HL-60 (cell line): ENCODE measurements around the gene PAPOLG.

Source experiments
- DNase-seq, 2 experiments: peaks; one replicate each; pipeline ENCODE4 v3.0.0-alpha.2; 2010 to 2020; ENCODE audit warnings: low read depth in 1 of 2, low spot score in 1 of 2
- H3K27ac ChIP-seq: fragments of 250-450 bp; sonication (Bioruptor Pico); replicated peaks from 2 replicates; pipeline ENCODE4 v1.5.1; 2020; ENCODE audit warnings: mild to moderate bottlenecking, moderate library complexity
- H3K27me3 ChIP-seq: fragments of 250-450 bp; sonication (Bioruptor Pico); 2 replicates; pipeline ENCODE4 v1.5.1; 2021; ENCODE audit warnings: mild to moderate bottlenecking, moderate library complexity; ENCODE audit not compliant: insufficient read depth, poor library complexity, severe bottlenecking
- H3K4me3 ChIP-seq: replicated peaks from 2 replicates; pipeline ENCODE4 v1.5.1; 2011; ENCODE audit warnings: mild to moderate bottlenecking, control low read depth, low read length; ENCODE audit not compliant: insufficient read depth
- CTCF ChIP-seq: IDR thresholded peaks from one replicate; pipeline ENCODE4 v1.5.1; 2011; ENCODE audit warnings: low read length, control low read depth, inconsistent platforms; ENCODE audit not compliant: insufficient read depth
- GABPA ChIP-seq: IDR thresholded peaks from 2 replicates; pipeline ENCODE4 v1.6.1; 2012; ENCODE audit warnings: low read depth
- POLR2AphosphoS5 ChIP-seq: IDR thresholded peaks from 2 replicates; pipeline ENCODE4 v1.6.1; 2012; ENCODE audit warnings: low read depth
- REST ChIP-seq: IDR thresholded peaks from 2 replicates; pipeline ENCODE4 v1.6.1; 2012; ENCODE audit warnings: low read depth; ENCODE audit not compliant: insufficient replicate concordance
- SPI1 ChIP-seq: IDR thresholded peaks from 2 replicates; pipeline ENCODE4 v1.6.1; 2012; ENCODE audit warnings: low read depth, mild to moderate bottlenecking, borderline replicate concordance

The PAPOLG gene

GRCh38 chr2:60827369-60827768, 71.3 kb downstream of the PAPOLG start:
- DNase-seq, result no peak
- TF ChIP-seq POLR2AphosphoS5, result no peak
- TF ChIP-seq CTCF, result no peak
- no peak for TF ChIP-seq GABPA
- TF ChIP-seq SPI1, result no peak
- TF ChIP-seq REST, result no peak
- Histone ChIP-seq H3K27ac (no peak overlapping the region), H3K27me3 (no peaks in the 10 kb centered on the region), H3K4me3 (no peak overlapping the region)

GRCh38 chr2:60830991-60831390, 74.9 kb downstream of the PAPOLG start:
- no peak overlapping the region for H3K4me3 ChIP-seq
- no peak for DNase-seq
- H3K27ac ChIP-seq, result no peak overlapping the region
- TF ChIP-seq SPI1 (no peak), POLR2AphosphoS5 (no peak), GABPA (no peak), REST (no peak), CTCF (no peak)
- H3K27me3 ChIP-seq, result no peaks in the 10 kb centered on the region

GRCh38 chr2:60831921-60832320, 75.9 kb downstream of the PAPOLG start:
- Histone ChIP-seq H3K27ac (no peak overlapping the region), H3K4me3 (no peak overlapping the region), H3K27me3 (no peaks in the 10 kb centered on the region)
- no peak for DNase-seq
- no peak for TF ChIP-seq POLR2AphosphoS5
- no peak for TF ChIP-seq SPI1
- TF ChIP-seq GABPA, result no peak
- TF ChIP-seq CTCF, result no peak
- no peak for TF ChIP-seq REST
